Stimulated activated CD4-positive, alpha-beta T cell treated with anti-CD3 and anti-CD28 coated beads, Interleukin-2, amount 100 ng/mL, for 48 hours (primary cell): ENCODE results near the gene DRD4.
"Not testable (repeated sequence)": the region's sequence is repeated elsewhere in the genome, so short reads cannot be mapped to it uniquely, and the experiment has no call there.

Experiments used
- DNase-seq, 2 donors: peaks; one replicate each; pipeline ENCODE4 v3.0.0-alpha.2; 2020

DRD4 gene

GRCh38 chr11:680476-680875 lies 43.4 kb downstream of the DRD4 start:
- DNase-seq, result no peak

DNA sequence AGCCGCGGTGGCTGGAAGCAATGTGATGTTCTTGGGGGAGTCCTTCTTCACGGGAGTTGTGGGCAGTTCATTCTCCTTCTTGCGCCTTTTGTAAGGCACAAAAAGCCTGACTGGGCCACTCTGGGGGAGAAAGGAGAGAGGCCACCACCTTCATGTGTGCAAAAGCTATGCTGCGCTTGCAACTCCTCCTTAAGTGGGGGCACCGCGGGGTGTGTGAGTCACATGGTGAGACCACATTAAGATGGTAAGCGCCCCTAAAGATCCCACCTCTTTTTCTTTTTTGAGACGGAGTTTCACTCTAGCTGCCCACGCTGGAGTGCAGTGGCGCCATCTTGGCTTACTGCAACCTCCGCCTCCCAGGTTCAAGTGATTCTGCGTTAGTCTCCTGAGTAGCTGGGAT lies 43.9 kb downstream of the DRD4 start:
- DNase-seq, result no peak

DNA sequence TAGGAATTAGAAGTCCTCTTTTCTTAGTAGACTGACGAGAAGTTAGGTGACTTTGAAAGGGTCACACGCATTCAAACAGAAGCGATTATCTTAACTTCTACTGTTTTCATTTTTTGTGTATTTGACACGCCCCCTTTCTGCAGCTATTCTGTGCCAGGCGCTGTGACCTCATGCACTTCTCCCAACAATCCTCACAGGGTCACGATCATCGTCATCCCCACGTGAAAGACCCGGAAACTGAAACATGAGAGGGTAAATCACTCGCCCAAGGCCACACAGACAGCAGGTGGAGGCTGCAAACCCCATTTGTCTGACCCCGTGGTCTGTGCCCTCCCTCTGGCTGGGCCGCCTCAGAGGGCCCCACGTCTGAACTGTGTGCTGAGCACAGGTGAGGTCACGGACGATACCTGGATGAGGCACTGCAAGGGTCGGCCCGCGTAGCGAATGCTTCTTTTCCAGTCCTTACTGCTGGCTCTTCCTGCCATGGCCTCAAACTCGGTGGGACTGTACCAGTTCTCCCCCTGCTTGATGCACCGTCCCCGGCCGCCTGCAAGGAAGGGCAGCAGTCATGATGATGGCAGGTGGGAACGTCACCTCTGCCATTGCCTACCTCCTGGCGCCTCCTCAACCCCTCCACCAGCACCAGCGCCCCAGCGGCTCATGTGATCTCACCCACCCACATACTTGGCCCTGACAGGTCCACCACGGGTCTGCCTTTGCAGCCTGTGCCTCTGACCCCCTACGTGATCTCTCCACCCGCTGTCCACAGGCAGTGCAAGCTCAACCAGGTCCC lies 49.6 kb downstream of the DRD4 start:
- no peak for DNase-seq

DNA sequence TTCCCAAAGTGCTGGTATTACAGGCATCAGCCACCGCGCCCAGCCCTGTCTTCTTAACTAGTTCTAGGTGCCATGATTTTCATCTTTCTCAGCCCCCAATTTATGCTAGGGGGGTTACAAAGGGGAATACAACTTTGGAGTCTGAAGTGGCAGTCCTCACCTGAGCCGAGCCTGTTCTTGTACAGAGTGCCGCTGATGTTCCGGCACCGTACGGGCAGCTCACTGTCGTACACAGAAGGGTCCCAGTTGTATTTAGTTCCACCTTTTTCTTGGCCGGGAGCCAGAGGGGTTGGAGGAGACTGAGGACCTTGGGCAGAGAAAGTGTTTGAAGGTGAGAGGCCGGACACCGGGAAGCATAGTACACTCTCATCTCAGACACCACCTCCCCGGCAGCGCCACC lies 50.7 kb downstream of the DRD4 start:
- no peak for DNase-seq

GRCh38 chr11:688681-689080 lies 51.6 kb downstream of the DRD4 start:
- no peak for DNase-seq

- DNase-seq, result no peak
These were observed 52.6 kb downstream of the DRD4 start for GRCh38 chr11:689625-690024.

GRCh38 chr11:690244-690643 lies 53.2 kb downstream of the DRD4 start:
- not testable (repeated sequence) for DNase-seq
